NCI-H82 treated with DMSO at 0.1 percent for 48 hours (cell line): ENCODE data around the gene FAM217A.
"Not testable (repeated sequence)": the region's sequence is repeated elsewhere in the genome, so short reads cannot be mapped to it uniquely, and the experiment has no call there.

Experiments used
- DNase-seq: peaks from one replicate; lab custom pipeline; 2025; ENCODE audit not compliant: unreplicated experiment; lab: John Stamatoyannopoulos, UW

The FAM217A gene

GRCh38 chr6:4078691-4079471, at the start of gene FAM217A:
Gene FAM217A (minus strand): TSS chr6:4079137. CDS start chr6:4077414, 1,723 bp downstream.
- no peak for DNase-seq

GRCh38 chr6:4128072-4128471, 49.1 kb upstream of the FAM217A start:
- no peak for DNase-seq

GRCh38 chr6:4125933-4126864, 47.3 kb upstream of the FAM217A start:
- DNase-seq: no peak

DNA sequence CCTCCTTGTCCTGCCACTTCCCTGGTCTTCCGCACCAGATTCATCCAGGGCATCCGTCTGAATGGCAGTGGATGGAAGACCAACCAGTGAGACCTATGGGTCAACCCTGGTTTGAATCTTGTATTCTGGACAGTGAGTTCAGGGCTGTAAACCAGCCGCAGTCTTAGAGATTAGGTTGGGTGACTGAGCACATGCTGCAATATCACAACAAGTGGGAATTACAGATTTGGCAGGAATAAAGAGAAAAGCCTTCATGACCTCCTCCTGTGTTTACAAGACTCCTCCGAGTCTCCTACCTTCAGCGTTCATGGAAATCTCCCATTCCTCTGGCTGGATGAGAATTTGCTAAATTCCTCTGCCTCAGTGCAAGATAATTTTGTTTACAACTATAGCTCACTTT, 46.6 kb upstream of the FAM217A start:
- DNase-seq: no peak

DNA sequence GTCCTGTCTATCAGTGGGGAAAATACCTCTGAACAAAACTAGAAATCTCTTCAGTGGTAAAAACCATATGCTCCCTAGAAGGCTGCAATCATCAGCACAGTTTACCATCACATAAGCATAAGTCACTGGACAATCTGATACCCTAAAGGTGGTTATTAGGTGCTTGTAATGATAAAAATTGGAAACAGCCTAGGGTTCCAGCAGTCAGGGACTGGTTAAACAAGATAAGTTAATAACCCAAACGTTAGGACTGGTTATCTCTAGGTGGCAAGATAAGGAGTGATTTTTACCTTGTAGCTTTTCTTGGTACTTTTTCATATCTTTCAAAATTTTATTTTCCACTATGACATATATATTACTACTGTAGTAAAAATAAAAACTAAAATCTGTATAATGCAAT, 45.4 kb upstream of the FAM217A start:
- no peak for DNase-seq

- DNase-seq: no peak
Observed at GRCh38 chr6:4115741-4116140, 36.8 kb upstream of the FAM217A start.

DNA sequence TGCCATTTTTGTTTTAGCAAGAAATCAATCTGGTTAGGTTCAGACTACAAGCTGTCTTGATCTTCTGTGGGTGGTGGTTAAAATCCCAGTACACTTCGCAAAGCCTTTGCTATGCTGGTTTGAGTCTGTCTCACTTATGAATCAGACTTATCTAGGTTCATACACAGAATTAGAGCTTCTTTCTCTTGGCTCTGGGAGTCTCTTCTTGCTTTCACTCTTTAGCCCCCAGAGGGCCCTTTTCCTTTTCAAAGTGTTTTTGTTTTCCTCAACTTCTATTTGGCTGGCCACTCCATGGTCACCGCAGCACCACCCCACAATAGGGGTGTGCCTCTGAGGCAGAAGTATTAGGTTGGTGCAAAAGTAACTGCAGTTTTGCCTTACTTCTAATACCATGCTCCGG, 35.2 kb upstream of the FAM217A start:
- DNase-seq: no peak

DNA sequence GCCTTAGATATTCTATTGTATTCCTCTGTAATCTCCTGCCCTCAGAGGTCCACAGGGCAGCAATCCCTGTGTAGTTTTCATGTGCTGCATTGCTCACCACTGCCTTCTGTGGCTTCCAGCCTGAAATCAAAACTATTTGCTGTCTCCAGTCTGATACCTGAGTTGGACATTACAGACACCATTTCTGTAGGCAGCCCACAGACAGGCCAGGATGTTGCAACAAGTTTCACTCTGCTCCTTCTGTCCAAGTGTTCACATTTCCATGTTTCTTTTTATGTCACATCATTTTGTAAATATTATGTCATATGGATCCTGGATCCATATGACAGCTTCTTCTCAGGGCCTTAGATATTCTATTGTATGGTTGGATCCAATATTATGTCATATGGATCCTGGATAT, 34.7 kb upstream of the FAM217A start:
- no peak for DNase-seq

- no peak for DNase-seq
Observed at GRCh38 chr6:4112366-4112765, 33.4 kb upstream of the FAM217A start.

DNA sequence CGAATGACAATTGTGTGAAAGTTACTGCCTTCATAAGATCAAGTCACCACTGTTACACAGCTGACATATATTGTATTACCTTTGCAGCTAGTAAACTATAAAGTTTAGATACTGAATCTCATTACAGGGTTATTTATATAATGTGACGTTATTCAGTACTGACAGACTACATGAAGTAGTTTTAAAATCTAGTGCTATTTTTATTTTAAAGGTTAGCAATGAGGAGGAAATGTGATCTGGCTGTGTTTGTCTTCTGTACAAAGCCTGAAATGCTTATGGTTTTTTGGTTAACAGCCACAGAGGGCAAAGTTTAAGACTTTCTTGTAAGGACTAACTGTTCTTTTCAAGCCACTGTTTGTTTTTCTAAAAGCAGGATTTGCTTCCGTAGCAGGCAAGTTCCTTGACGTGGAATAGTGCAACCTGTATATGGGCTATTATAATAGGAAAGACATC, 30.5 kb upstream of the FAM217A start:
- not testable (repeated sequence) for DNase-seq

GRCh38 chr6:4108561-4109093, 29.7 kb upstream of the FAM217A start:
- peak; percentile 31 for DNase-seq

DNA sequence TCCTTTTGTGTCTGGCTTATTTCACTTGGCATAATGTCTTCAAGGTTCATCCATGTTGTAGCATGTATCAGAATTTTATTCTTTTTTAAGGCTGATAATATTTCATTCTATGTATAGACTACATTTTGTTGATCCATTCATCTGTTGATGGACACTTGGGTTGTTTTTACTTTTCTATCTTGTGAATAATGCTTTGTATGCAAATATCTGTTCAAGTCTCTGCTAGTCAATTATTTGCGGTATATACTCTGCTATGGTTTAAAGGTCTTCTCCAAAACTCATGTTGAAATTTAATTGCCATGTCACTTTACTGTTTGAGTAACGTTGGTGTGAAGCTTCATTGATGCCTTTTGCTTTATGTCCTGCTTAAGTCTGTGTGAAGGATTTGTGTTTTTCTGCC, 28.9 kb upstream of the FAM217A start:
- no peak for DNase-seq

- DNase-seq: peak; percentile 32
Observed at GRCh38 chr6:4105980-4106536, 27.1 kb upstream of the FAM217A start.

DNA sequence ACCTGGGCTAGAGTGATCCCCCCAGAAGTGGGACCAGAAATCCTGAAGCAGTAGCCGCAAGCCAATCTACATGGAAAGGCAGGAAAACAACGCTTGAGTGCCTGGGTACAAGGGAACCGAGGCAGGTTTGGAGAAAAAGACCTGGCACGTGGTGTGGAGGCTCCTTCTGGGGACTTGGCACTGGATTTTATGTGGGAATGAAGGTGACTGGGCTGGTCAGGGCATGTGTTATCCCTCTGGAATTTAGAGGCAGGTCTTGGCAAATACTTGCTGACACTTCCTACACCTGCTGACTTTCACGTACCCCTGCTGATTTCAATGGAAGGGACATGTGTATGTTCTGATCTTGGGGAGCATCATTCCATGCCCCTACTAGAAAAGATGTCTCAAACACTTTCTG, 25.0 kb upstream of the FAM217A start:
- DNase-seq: no peak

- DNase-seq: peak; percentile 99
Observed at GRCh38 chr6:4102687-4103244, 23.8 kb upstream of the FAM217A start.

- DNase-seq: peak; percentile 46
Observed at GRCh38 chr6:4101298-4101697, 22.4 kb upstream of the FAM217A start.

- peak; percentile 91 for DNase-seq
Observed at GRCh38 chr6:4100655-4101054, 21.7 kb upstream of the FAM217A start.

DNA sequence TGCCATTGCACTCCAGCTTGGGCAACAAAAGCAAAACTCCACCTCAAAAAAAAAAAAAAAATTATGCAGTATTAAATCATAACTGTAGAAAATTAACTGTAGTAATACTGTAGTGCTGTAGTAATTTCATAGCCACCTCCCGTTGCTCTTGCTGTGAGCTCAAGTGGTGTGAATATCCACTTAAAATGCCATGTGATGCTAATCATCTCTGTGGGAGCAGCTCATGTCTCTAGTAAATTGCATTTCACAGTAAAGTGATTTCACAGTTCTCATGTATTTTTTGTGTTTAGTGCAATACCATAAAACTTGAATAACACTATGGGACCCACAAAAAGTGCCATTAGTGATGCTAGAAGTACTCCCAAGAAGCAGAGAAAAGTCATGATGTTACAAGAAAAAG, 14.4 kb upstream of the FAM217A start:
- DNase-seq: peak; percentile 29

DNA sequence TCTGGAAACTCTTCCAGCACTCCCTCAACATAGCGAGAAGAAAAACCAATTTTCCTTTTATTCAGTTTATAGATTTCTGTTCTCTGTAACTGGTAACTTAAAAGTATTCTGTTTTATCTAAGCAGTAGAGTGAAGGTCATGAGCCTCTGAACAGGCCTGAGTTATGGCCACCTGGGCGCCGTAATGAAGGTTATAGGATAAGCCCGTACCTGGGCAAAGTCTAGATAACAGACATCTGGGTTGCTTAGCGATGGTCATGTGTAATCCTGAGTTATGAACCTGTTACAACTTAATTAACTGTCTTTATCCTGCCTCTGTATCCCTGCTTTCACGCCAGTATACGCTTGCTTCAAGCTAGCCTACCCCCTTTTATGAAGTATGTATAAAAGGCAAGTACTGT, 13.0 kb upstream of the FAM217A start:
- peak; percentile 87 for DNase-seq

GRCh38 chr6:4090043-4090442, 11.1 kb upstream of the FAM217A start:
- not testable (repeated sequence) for DNase-seq

GRCh38 chr6:4088704-4089103, 9.8 kb upstream of the FAM217A start:
- DNase-seq: peak; percentile 19
